Measurements from ENCODE around the gene GABRB2.

DNA sequence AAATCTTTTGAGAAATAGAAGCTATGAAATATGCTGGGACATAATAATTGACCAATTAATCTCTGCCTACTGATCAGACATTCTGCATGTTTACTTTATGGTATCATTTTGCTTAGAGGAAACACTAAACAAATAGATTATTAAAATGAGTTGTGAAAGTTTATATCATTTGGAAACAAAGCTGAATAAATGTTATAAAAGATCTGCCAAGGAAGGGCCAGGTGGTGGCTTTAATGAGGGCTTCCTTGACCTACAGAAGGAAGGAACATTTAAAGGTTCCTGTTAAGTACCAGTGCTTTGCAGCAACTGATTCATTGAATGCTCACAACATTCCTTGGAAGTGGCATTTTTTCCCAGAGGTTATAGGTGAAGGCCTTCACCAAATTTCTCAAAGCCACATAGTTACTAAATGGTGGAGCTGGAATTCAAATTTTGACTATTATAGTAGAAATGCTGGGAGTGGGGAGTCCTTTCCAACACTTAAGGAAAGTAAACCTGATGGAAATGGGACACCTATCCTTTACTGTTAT lies 250.7 kb downstream of the GABRB2 start:
- TF ChIP-seq, protein P1, sequence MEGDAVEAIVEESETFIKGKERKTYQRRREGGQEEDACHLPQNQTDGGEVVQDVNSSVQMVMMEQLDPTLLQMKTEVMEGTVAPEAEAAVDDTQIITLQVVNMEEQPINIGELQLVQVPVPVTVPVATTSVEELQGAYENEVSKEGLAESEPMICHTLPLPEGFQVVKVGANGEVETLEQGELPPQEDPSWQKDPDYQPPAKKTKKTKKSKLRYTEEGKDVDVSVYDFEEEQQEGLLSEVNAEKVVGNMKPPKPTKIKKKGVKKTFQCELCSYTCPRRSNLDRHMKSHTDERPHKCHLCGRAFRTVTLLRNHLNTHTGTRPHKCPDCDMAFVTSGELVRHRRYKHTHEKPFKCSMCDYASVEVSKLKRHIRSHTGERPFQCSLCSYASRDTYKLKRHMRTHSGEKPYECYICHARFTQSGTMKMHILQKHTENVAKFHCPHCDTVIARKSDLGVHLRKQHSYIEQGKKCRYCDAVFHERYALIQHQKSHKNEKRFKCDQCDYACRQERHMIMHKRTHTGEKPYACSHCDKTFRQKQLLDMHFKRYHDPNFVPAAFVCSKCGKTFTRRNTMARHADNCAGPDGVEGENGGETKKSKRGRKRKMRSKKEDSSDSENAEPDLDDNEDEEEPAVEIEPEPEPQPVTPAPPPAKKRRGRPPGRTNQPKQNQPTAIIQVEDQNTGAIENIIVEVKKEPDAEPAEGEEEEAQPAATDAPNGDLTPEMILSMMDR (IDR thresholded peaks at IDR 0.05; ENCODE audit: insufficient read depth, low read depth, low read length) = no peak
- TF ChIP-seq EZH2 (IDR thresholded peaks at IDR 0.05; ENCODE audit: insufficient read depth, low read length) = no peak

Measured in astrocyte (in vitro differentiated cells and primary cell).